Smooth muscle cell (in vitro differentiated cells): ENCODE results near the gene ATXN7. TPM values are rescaled to one million over a fixed set of nuclear protein-coding genes. Genes with fewer than 3 reads are reported as not detected.

Source experiments
- DNase-seq: peaks from one replicate; lab custom pipeline; 2025; ENCODE audit not compliant: unreplicated experiment; lab: John Stamatoyannopoulos, UW
- H2AFZ ChIP-seq: fragments of 200-600 bp; sonication (generic); 2 replicates; pipeline ENCODE4 v1.6.0; 2016; ENCODE audit warnings: antibody characterized with exemption, low read depth, mild to moderate bottlenecking
- H3F3A ChIP-seq: fragments of 200-600 bp; sonication (generic); 2 replicates; pipeline ENCODE4 v1.6.0; 2017; ENCODE audit warnings: antibody characterized with exemption, low read depth
- H3K27ac ChIP-seq: fragments of 200-600 bp; sonication (generic); 2 replicates; pipeline ENCODE4 v1.5.1; 2016; ENCODE audit warnings: low read depth, mild to moderate bottlenecking
- H3K27me3 ChIP-seq: fragments of 200-600 bp; sonication (generic); 2 replicates; pipeline ENCODE4 v1.6.1; 2016; ENCODE audit warnings: low read depth, mild to moderate bottlenecking
- H3K36me3 ChIP-seq: fragments of 200-600 bp; sonication (generic); 2 replicates; pipeline ENCODE4 v1.5.1; 2016; ENCODE audit warnings: low read depth
- H3K4me1 ChIP-seq: fragments of 200-600 bp; sonication (generic); 2 replicates; pipeline ENCODE4 v1.5.1; 2016; ENCODE audit warnings: low read depth
- H3K4me2 ChIP-seq: fragments of 200-600 bp; sonication (generic); 2 replicates; pipeline ENCODE4 v1.6.0; 2016; ENCODE audit warnings: mild to moderate bottlenecking
- H3K4me3 ChIP-seq: fragments of 200-600 bp; sonication (generic); 2 replicates; pipeline ENCODE4 v1.5.1; 2016; ENCODE audit warnings: mild to moderate bottlenecking
- H3K79me2 ChIP-seq: fragments of 200-600 bp; sonication (generic); 2 replicates; pipeline ENCODE4 v1.6.0; 2016; ENCODE audit warnings: low read depth, mild to moderate bottlenecking
- H3K9ac ChIP-seq: fragments of 200-600 bp; sonication (generic); 2 replicates; pipeline ENCODE4 v1.6.0; 2016; ENCODE audit warnings: low read depth
- H3K9me3 ChIP-seq: fragments of 200-600 bp; sonication (generic); replicated peaks from 2 replicates; pipeline ENCODE4 v1.5.1; 2016; ENCODE audit warnings: low read depth
- H4K20me1 ChIP-seq: fragments of 200-600 bp; sonication (generic); 2 replicates; pipeline ENCODE4 v1.6.0; 2016; ENCODE audit warnings: low read depth
- WGBS: methylation state at CpG from one replicate; pipeline ENCODE4 v1.1.7; 2016; ENCODE audit warnings: low lambda C conversion rate; 5-methylcytosine and 5-hydroxymethylcytosine counted together
- polyA plus RNA-seq: library from polyadenylated mRNA; unstranded; fragments of >200 nt; fragmentation: Nextera tagmentation; extraction: Ambion mirVana; gene quantifications from 2 replicates; pipeline ENCODE4 v1.2.1, GENCODE V29; 2016
- total RNA-seq: library from RNA; depleted of rRNA; stranded (reverse); fragments of >200 nt; gene quantifications from 2 replicates; pipeline ENCODE4 v1.2.3, GENCODE V29; 2014
- TF ChIP-seq, protein P1 (sequence below): fragments of 200-600 bp; sonication (generic); IDR thresholded peaks from 2 replicates; pipeline ENCODE4 v1.5.1; 2017; ENCODE audit warnings: borderline replicate concordance, mild to moderate bottlenecking, antibody characterized with exemption; ENCODE audit not compliant: insufficient read depth, poor library complexity, severe bottlenecking

ATXN7 gene
- total and polyA plus RNA-seq, 2 experiments from 2014 or later: 3.6 to 14.1 TPM

DNA sequence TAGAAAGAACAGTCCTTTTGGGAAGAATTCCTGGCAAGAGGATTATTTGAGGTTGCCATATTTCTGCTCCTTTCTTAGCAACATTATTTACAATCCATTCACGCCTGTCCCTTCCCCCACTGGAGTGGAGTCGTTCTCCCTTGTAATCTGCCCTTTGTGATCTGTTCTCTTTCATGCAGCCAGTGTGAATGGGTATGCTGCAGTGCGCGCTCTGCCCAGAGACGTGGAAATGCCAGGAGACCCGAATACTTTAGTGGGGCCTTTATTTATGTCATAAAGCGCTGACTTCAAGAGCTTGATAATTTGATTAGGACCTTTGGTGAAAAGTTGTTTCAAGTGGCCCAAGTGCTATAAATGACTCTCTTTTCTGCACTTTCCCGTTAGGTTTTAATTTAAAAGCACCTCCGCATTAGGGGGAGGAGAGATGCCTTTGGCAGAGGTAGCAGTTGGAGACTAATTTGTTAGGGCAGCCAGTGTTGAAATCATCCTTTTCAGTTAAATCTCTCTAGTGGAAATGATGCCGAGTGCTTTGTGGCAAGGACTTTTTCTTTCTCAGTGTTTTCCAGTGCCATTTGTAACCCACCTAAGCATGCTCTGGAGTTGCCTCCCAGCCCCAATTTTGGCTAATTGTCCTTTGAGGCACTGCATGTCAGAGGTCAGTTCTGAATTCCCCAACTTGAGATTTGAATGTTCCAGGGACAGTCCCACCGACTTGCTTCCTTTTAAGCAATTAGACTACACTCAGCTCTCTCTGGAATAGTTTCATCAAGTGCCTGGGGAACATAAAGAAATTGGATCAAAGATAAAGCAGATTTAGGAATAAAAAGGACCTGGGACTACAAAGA lies 107.2 kb downstream of the ATXN7 start:
- H3K79me2 ChIP-seq: peaks cover 8% of the 10 kb centered on the region
- peak overlapping the region; percentile 36 for H3K4me2 ChIP-seq
- no peak overlapping the region for H2AFZ ChIP-seq
- 36% methylated on average over 11 of the region's 11 CpGs for WGBS
- no peaks in the 10 kb centered on the region for H3K27me3 ChIP-seq
- peaks cover 95% of the 10 kb centered on the region for H4K20me1 ChIP-seq
- H3K36me3 ChIP-seq: no peaks in the 10 kb centered on the region
- H3K9ac ChIP-seq: no peak overlapping the region
- H3K4me1 ChIP-seq: peaks cover 79% of the 10 kb centered on the region
- H3F3A ChIP-seq: peaks cover 29% of the 10 kb centered on the region
- H3K9me3 ChIP-seq: no peaks in the 10 kb centered on the region
- TF ChIP-seq, protein P1, sequence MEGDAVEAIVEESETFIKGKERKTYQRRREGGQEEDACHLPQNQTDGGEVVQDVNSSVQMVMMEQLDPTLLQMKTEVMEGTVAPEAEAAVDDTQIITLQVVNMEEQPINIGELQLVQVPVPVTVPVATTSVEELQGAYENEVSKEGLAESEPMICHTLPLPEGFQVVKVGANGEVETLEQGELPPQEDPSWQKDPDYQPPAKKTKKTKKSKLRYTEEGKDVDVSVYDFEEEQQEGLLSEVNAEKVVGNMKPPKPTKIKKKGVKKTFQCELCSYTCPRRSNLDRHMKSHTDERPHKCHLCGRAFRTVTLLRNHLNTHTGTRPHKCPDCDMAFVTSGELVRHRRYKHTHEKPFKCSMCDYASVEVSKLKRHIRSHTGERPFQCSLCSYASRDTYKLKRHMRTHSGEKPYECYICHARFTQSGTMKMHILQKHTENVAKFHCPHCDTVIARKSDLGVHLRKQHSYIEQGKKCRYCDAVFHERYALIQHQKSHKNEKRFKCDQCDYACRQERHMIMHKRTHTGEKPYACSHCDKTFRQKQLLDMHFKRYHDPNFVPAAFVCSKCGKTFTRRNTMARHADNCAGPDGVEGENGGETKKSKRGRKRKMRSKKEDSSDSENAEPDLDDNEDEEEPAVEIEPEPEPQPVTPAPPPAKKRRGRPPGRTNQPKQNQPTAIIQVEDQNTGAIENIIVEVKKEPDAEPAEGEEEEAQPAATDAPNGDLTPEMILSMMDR: no peak
- no peak for DNase-seq
- no peak overlapping the region for H3K4me3 ChIP-seq
- H3K27ac ChIP-seq: no peak overlapping the region

DNA sequence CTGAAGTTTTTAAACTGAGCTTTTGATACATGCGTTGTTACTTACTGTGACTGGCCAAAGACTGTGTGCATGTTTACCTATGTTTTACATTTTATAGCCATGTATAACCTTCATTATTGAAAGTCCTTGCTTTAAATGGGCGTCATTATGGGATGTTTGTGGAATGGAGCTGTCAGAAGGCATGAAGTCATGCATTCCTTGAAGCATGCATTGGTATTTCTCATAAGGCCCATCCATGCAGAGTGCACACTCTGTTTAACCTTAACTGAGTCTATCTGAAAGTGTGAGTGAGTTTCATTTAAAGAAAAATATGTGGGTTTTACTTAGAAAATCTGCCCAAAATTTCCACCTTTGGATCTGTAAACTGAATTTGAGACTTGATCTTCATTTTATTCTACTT lies 108.5 kb downstream of the ATXN7 start:
- peak overlapping the region; percentile 28 for H3K4me2 ChIP-seq
- H4K20me1 ChIP-seq: peaks cover 93% of the 10 kb centered on the region
- H3K9ac ChIP-seq: no peak overlapping the region
- H3K4me1 ChIP-seq: peaks cover 78% of the 10 kb centered on the region
- H3K27me3 ChIP-seq: no peaks in the 10 kb centered on the region
- WGBS: 53% methylated on average over 2 of the region's 2 CpGs
- H2AFZ ChIP-seq: no peak overlapping the region
- no peaks in the 10 kb centered on the region for H3K36me3 ChIP-seq
- H3K9me3 ChIP-seq: no peaks in the 10 kb centered on the region
- no peak overlapping the region for H3K4me3 ChIP-seq
- H3K79me2 ChIP-seq: peaks cover 5% of the 10 kb centered on the region
- DNase-seq: no peak
- peak overlapping the region; percentile 32 for H3K27ac ChIP-seq
- TF ChIP-seq, protein P1: no peak
- H3F3A ChIP-seq: peaks cover 25% of the 10 kb centered on the region

DNA sequence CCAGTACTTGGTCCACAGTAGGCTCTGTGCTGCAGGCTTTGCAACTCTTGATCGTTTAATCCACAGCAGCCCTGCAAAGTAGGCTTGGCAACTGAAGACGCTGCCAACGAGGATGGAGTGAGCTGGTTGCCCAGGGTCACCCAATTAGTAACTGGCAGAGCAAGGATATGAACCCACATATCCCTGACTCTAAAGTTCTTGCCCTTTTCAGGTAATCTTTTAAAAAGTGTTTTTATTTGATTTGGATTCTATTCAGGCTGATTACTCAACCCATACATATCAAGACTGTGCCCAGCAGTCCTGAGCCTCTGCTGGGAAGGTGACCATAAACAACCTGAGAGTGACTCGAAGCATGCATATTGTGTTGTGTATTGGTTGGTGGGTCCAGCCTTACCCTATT lies 109.3 kb downstream of the ATXN7 start:
- H3K4me3 ChIP-seq: no peak overlapping the region
- 56% methylated on average over 4 of the region's 4 CpGs for WGBS
- H3K36me3 ChIP-seq: no peaks in the 10 kb centered on the region
- H3K9me3 ChIP-seq: no peaks in the 10 kb centered on the region
- H3K9ac ChIP-seq: no peak overlapping the region
- H3K79me2 ChIP-seq: peaks cover 7% of the 10 kb centered on the region
- H3K27ac ChIP-seq: no peak overlapping the region
- no peak overlapping the region for H2AFZ ChIP-seq
- H4K20me1 ChIP-seq: peaks cover 93% of the 10 kb centered on the region
- H3F3A ChIP-seq: peaks cover 18% of the 10 kb centered on the region
- peak overlapping the region; percentile 28 for H3K4me2 ChIP-seq
- TF ChIP-seq, protein P1: no peak
- H3K4me1 ChIP-seq: peaks cover 78% of the 10 kb centered on the region
- H3K27me3 ChIP-seq: no peaks in the 10 kb centered on the region
- no peak for DNase-seq
